Endothelial cell of umbilical vein (primary cell): ENCODE data around the gene ARHGEF17. TPM values are rescaled to one million over a fixed set of nuclear protein-coding genes. Genes with fewer than 3 reads are reported as not detected.

Experiments used
- BruUV-seq: library from RNA; stranded (reverse); fragments of 400-500 nt; replicated peaks from 2 replicates; lab custom pipeline; 2021; lab: Mats Ljungman, UMichigan
- CTCF ChIA-PET: fragments of 300-600, 350-600 bp; sonication (Branson Sonifier 250); formaldehyde crosslinking; loops from one replicate; lab custom pipeline; 2021; ENCODE audit warnings: antibody characterized with exemption, inconsistent platforms; lab: Charles Lee
- POLR2A ChIA-PET: fragments of 300-600, 350-600 bp; sonication (Branson Sonifier 250); formaldehyde crosslinking; loops from one replicate; lab custom pipeline; 2021; ENCODE audit warnings: antibody characterized with exemption, inconsistent platforms; lab: Charles Lee
- DNase-seq: peaks from one replicate; pipeline ENCODE4 v3.0.0-alpha.2; 2011; ENCODE audit warnings: low read depth, low spot score
- FAIRE-seq: peaks from 2 replicates; lab custom pipeline; 2011; peaks lifted over from hg19 to GRCh38; lab: Jason Lieb, UNC
- H2AFZ ChIP-seq: 2 replicates; pipeline ENCODE4 v1.6.0; 2012; ENCODE audit warnings: low read depth, low read length, control low read depth, inconsistent platforms
- H3K27ac ChIP-seq: 2 replicates; pipeline ENCODE4 v1.5.1; 2011; ENCODE audit warnings: low read depth, mild to moderate bottlenecking, control low read depth, low read length, moderate library complexity; ENCODE audit not compliant: insufficient read depth
- H3K27me3 ChIP-seq, 2 experiments: 2 replicates each; pipeline versions ENCODE4 v1.6.0 to v1.6.1; 2011; ENCODE audit warnings: low read length in 2 of 2, mixed read lengths in 1 of 2; ENCODE audit not compliant: control insufficient read depth in 2 of 2, insufficient read depth in 2 of 2
- H3K36me3 ChIP-seq, 2 experiments: 2 replicates in 1 of 2; 3 replicates in 1 of 2; pipeline ENCODE4 v1.5.1; 2011; ENCODE audit warnings: low read length in 2 of 2, mild to moderate bottlenecking in 1 of 2, moderate library complexity in 1 of 2; ENCODE audit not compliant: control insufficient read depth in 2 of 2, insufficient read depth in 2 of 2; ENCODE audit errors: extremely low read depth in 1 of 2
- H3K4me1 ChIP-seq: 3 replicates; pipeline ENCODE4 v1.5.1; 2011; ENCODE audit warnings: mild to moderate bottlenecking, low read length; ENCODE audit not compliant: control insufficient read depth, insufficient read depth; ENCODE audit errors: extremely low read depth
- H3K4me2 ChIP-seq: 2 replicates; pipeline ENCODE4 v1.6.1; 2011; ENCODE audit warnings: low read length, control low read depth, mixed read lengths; ENCODE audit not compliant: insufficient read depth
- H3K4me3 ChIP-seq, 3 experiments: fragments of 200-600 bp in 1 of 3; sonication (generic), shearing (Covaris generic) in 1 of 3; replicated peaks in 1 of 3; 2 replicates each; pipeline ENCODE4 v1.5.1; 2011 to 2016; ENCODE audit warnings: control low read depth in 3 of 3, low read length in 3 of 3, mild to moderate bottlenecking in 2 of 3, inconsistent platforms in 1 of 3, low read depth in 1 of 3, moderate library complexity in 1 of 3; ENCODE audit not compliant: insufficient read depth in 1 of 3
- H3K79me2 ChIP-seq: 2 replicates; pipeline ENCODE4 v1.6.0; 2012; ENCODE audit warnings: low read length, inconsistent platforms; ENCODE audit not compliant: control insufficient read depth, insufficient read depth
- H3K9ac ChIP-seq: replicated peaks from 2 replicates; pipeline ENCODE3; 2011; ENCODE audit warnings: low read length, control low read depth; ENCODE audit not compliant: insufficient read depth; ENCODE audit errors: extremely low read depth
- H3K9me1 ChIP-seq: replicated peaks from 3 replicates; pipeline ENCODE4 v1.6.0; 2011; ENCODE audit warnings: mild to moderate bottlenecking, low read length; ENCODE audit not compliant: control insufficient read depth, insufficient read depth; ENCODE audit errors: extremely low read depth
- H3K9me3 ChIP-seq: replicated peaks from 2 replicates; pipeline ENCODE4 v1.5.1; 2012; ENCODE audit warnings: low read length, inconsistent platforms; ENCODE audit not compliant: control insufficient read depth, insufficient read depth
- H4K20me1 ChIP-seq: replicated peaks from 2 replicates; pipeline ENCODE3; 2011; ENCODE audit warnings: mild to moderate bottlenecking, low read length; ENCODE audit not compliant: control insufficient read depth, insufficient read depth; ENCODE audit errors: extremely low read depth
- CTCF ChIP-seq, 2 donors: IDR thresholded peaks; 1 replicate in 1 of 2; 2 replicates in 1 of 2; pipeline ENCODE4 v1.5.1; 2011; ENCODE audit warnings: low read length in 2 of 2, mild to moderate bottlenecking in 2 of 2, moderate library complexity in 2 of 2, control low read depth in 1 of 2, inconsistent platforms in 1 of 2, low read depth in 1 of 2; ENCODE audit not compliant: insufficient read depth in 1 of 2; ENCODE audit errors: extremely low read depth in 1 of 2
- JUN ChIP-seq: IDR thresholded peaks from 2 replicates; pipeline ENCODE4 v1.6.1; 2011; ENCODE audit warnings: borderline replicate concordance, low read depth; ENCODE audit not compliant: insufficient read length, insufficient read depth
- MAX ChIP-seq: IDR thresholded peaks from 2 replicates; pipeline ENCODE4 v1.6.1; 2011; ENCODE audit not compliant: insufficient read depth, insufficient read length
- MYC ChIP-seq: IDR thresholded peaks from one replicate; pipeline ENCODE4 v1.6.1; 2011; ENCODE audit warnings: mild to moderate bottlenecking, low read depth, low read length
- POLR2A ChIP-seq: IDR thresholded peaks from 2 replicates; pipeline ENCODE4 v1.6.1; 2012; ENCODE audit warnings: low read depth, mild to moderate bottlenecking, control low read depth, low read length
- POLR2AphosphoS5 ChIP-seq: IDR thresholded peaks from 2 replicates; pipeline ENCODE4 v1.6.1; 2012; ENCODE audit warnings: low read depth, mild to moderate bottlenecking, control low read depth, low read length, moderate library complexity; ENCODE audit not compliant: insufficient read depth
- dilution Hi-C: fragments of 300-500 bp; cut with MboI; formaldehyde crosslinking; loops from one replicate; pipeline ENCODE4 v1.15.0; 2019; ENCODE audit warnings: low sequenced_read_pairs; ENCODE audit not compliant: extremely low pct_ligation_motif_present
- intact Hi-C: fragments of 100-400 bp; cut with micrococcal nuclease; formaldehyde crosslinking; loops from one replicate; pipeline ENCODE4 v1.10.0; 2022
- polyA plus RNA-seq, 4 experiments: library from polyadenylated mRNA; depleted of rRNA in 3 of 4; stranded (reverse) in 3 of 4; unstranded in 1 of 4; fragments of >200 nt; gene quantifications; 2 replicates each; pipeline versions ENCODE4 v1.2.1 to v1.2.3, GENCODE V29; 2011 to 2012; ENCODE audit warnings: missing spikeins in 1 of 4
- total RNA-seq: library from RNA; stranded (reverse); gene quantifications from 2 replicates; pipeline ENCODE4 v1.2.3, GENCODE V29; 2021

Gene ARHGEF17
- total and polyA plus RNA-seq, 2 donors (not counting 3 experiments of a cell fraction or from before 2014, with no cell fraction given) = 74.9 to 89.9 TPM

GRCh38 chr11:73321604-73322381 is 13.7 kb downstream of the ARHGEF17 start:
- POLR2A ChIA-PET = interaction anchor here (1.0 to 1.1 kb wide), 2 partner anchors 9 to 13 kb away, joined by 3 to 6 read pairs; no protein-coding TSS in a partner anchor

More at GRCh38 chr11:73321604-73322381, 13.7 kb downstream of the ARHGEF17 start:
- Histone ChIP-seq H3K36me3 (peaks cover 0 to 7% of the 10 kb centered on the region in 2 experiments), H3K9ac (peak overlapping the region; percentile 62), H3K79me2 (peaks cover 6% of the 10 kb centered on the region), H3K27me3 (no peaks in the 10 kb centered on the region), H3K4me2 (peak overlapping the region; percentile 14), H4K20me1 (no peaks in the 10 kb centered on the region), H3K4me3 (no peak overlapping the region), H3K9me3 (no peaks in the 10 kb centered on the region), H3K4me1 (peaks cover 39% of the 10 kb centered on the region), H3K9me1 (no peaks in the 10 kb centered on the region), H3K27ac (peak overlapping the region; percentile 90), H2AFZ (peak overlapping the region; percentile 0)
- BruUV-seq = no TSS peak
- FAIRE-seq = peak; percentile 94
- CTCF ChIA-PET = interaction anchor here (0.8 to 5.7 kb wide), 3 partner anchors 13 to 27 kb away, joined by 3 to 57 read pairs (median 53); partner anchors contain the start of gene ARHGEF17
- peak; percentile 97 for DNase-seq
- intact Hi-C loops = loop anchor here (1.0 kb wide), 2 partner anchors 8 to 44 kb away; no protein-coding TSS in a partner anchor
- peak; percentile 5 for TF ChIP-seq MAX
- TF ChIP-seq JUN = no peak
- TF ChIP-seq POLR2AphosphoS5 = peak; percentile 73
- TF ChIP-seq POLR2A = peak; percentile 51
- peak; percentile 36 for TF ChIP-seq MYC
- no peak for TF ChIP-seq CTCF (IDR thresholded peaks at IDR 0.05; ENCODE audit: extremely low read depth in 1 of 2, insufficient read depth in 1 of 2, low read depth in 1 of 2, low read length in 2 of 2)
- dilution Hi-C loops = no loop called here
